HG03342 (cell line): ENCODE measurements around the gene ARHGEF2.

Experiments used
- ATAC-seq: cut with Tn5 transposase; IDR thresholded peaks from one replicate; pipeline ENCODE4 v1.9.1; 2021; ENCODE audit warnings: mild to moderate bottlenecking, moderate library complexity; ENCODE audit not compliant: unreplicated experiment

The ARHGEF2 gene

DNA sequence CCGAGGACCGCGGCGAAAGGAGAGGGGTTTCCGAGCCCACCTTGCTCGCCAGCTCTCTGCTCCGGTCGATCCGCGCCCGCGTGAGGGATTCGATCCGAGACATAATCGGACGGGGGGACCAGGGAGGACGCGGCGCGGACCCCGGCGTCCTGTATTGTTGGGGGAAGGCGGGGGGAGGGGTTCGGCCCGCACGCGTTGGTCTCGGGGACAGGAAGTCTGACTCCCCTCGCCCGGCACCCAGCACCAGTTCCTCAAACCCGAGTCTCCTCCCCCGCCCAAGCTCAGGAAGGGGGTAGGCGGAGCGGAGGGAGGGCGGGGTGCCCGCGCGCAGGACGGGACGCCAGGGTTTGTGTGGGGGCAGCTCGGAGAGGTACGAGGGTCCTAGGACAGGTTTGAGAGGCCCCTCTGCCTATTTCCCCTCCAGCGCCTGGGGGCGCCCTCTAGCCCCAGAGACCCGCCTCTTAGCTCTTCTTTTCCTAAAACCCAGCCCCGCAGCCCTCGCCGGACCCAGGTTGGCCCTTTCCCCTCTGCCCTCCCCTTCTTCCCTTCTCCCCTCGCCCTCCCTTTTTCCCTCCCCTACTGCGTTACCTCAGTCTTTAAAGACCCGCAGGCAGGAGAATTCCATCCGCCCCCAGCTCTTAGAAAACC is at the start of gene ARHGEF2:
Gene ARHGEF2, minus strand, starts transcription at position 223 of the 648 bp plus-strand sequence. Its CDS starts 120 bp downstream, at position 103.
- peak; percentile 45 for ATAC-seq

- ATAC-seq: no peak
These were observed 48.2 kb upstream of the ARHGEF2 start for GRCh38 chr1:156026588-156026987.

- ATAC-seq: no peak
These were observed 47.5 kb upstream of the ARHGEF2 start for GRCh38 chr1:156025876-156026275.

GRCh38 chr1:156024801-156025200 is 46.5 kb upstream of the ARHGEF2 start:
- no peak for ATAC-seq

DNA sequence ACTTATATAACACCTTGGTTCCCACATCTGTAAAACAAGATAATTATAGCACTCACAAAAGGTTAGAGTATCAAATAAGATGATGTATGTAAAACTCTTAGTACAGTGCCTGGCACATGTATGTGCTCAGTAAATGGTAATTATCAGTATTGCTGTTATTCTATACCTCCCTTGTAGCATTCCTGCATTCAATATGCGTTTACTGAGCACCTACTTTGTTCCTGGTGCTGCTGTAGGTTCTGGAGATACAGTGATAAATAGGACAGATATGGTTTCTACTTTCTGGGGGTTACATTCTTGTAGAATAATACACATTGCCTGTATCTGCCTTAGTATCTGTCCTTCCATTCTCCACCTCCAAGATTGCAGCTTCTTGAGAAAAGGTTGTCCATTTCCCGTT is 43.6 kb upstream of the ARHGEF2 start:
- no peak for ATAC-seq

- ATAC-seq: no peak
These were observed 42.7 kb upstream of the ARHGEF2 start for GRCh38 chr1:156021093-156021428.

DNA sequence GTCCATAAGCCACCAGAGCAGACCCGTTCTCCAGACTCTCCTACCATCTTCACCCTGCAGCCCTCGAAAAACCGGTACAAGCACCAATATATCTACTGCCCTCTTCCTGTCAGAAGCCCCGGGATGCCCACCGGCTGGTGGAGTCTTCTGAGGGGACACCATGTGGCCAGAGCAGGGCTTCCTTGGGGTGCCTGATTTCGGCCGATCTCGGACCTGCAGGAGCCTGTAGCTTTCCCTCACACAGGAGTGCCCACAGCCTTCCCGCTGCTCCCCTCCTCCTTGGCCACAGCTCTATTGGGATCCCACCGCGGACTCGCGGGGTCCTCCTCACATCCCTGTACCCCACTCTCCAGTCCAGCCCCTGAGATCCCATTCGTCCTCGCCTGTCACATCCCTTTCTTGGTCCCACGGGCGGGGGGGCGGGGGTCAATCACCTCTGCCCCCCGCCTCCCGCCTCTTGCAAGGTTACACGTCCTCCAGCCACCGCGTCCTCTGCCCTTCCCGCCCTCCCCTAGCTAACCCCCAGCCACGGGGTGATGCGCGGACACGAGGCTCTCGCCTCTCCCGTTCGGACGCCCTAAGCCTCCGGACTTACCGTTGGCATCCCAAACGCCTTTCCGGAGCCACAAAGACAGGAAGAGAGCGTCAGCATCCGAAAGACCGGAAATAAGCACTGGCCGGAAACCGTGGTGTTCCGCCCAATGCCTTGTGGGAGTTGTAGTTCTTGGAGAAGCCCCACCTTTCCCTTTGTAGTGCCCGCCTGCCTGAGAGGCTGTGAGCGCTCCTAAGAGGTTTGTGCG is 42.1 kb upstream of the ARHGEF2 start, which contains the start of gene SSR2:
Gene SSR2, minus strand, starts transcription at position 659 of the 800 bp plus-strand sequence. CDS start 784 bp downstream, outside the sequence.
- peak; percentile 98 for ATAC-seq

DNA sequence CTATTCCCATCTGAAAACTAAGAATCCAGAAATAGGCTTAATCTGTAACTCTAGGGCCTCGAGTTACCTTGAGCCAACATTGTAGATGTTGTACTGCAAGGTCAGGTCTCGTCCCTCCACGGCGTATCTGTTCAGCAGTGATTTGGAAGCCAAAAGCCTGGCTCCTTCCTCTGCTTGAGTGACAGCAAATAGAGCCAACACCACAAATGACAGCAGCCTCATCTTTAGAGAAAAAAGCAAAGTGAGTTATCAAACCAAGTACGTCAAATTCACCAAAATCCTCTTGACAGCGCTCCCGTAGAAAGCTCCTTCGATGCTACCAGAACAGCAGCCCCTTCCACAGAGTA is 41.6 kb upstream of the ARHGEF2 start:
- no peak for ATAC-seq

DNA sequence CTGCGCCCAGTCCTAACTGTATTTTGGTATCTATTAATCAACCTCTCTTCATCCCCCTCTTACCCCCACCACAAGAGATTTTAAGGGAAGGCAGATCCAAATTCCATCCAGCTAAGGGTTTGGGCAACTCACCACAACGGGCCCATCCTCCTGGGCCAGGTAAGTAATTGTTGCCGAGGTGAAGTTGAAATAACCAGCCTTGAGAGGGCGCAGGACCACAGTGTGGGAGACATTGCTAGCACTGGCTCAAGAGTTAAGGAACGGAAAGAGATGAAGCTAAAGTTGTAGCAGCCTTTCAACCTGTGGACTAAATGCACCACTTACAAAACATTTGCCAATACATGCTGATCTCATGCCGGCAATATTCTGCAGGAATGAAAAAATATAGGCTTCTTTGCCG is 36.5 kb upstream of the ARHGEF2 start:
- no peak for ATAC-seq

GRCh38 chr1:156012051-156012817 is 33.9 kb upstream of the ARHGEF2 start:
- ATAC-seq: peak; percentile 79

DNA sequence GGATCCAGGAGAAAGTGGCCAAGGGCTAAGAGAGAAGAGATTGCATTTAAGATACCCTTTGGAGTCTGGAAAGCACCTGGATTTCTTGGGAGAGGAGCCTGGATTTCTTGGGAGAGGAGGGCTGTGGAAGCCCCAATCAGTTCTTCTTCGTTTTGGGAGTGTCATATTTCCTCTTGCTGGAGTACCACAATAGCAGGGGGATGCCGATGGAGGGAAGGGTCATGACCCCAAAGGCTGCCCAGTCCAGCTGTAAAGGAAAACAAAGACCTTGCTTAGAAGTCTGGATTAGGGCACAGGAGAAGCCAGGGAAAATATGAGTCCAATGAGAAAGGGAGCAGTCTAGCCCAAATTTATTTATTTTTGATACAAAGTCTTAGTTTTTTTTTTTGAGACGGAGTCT is 31.1 kb upstream of the ARHGEF2 start:
- ATAC-seq: no peak

- ATAC-seq: no peak
These were observed 28.5 kb upstream of the ARHGEF2 start for GRCh38 chr1:156006666-156007376.

GRCh38 chr1:156004843-156005584 is 26.7 kb upstream of the ARHGEF2 start:
- no peak for ATAC-seq

GRCh38 chr1:156003923-156004188 is 25.5 kb upstream of the ARHGEF2 start:
- ATAC-seq: no peak

DNA sequence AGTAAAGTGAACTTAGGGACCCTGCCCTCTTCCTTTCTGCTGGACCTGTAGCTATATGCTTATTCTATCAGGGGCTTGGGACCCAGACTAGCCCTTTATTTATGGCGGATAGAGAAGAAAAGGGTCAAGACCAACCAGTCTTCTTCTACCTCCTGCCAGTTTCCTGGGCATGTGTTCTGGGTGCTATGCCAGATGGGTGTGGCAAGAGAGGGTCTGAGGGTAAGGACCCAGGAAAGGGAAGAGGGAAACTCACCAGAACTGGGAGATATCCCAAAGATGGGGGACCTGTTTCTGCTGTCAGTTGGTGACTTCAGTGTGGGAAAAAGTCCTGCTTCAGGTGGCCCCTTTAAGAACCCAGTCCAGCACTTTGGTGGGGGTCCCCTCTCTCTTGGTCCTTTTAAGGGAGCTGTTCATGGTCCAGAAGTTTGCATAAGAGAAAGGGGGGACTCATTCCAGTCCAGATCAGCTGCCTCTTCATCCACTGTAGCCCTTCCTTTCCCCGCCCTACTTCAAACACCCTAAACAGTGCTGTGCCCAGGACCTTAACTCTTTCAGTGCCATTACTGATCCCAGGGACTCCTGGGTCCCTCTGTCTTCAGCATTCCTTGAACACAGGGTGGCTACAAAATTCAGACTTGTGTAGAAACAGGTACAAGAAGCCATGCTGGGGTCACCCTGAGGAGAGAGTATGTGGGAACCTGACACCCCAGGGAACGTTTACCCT is 24.0 kb upstream of the ARHGEF2 start:
- ATAC-seq: no peak

- ATAC-seq: no peak
These were observed 23.4 kb upstream of the ARHGEF2 start for GRCh38 chr1:156001662-156002171.

DNA sequence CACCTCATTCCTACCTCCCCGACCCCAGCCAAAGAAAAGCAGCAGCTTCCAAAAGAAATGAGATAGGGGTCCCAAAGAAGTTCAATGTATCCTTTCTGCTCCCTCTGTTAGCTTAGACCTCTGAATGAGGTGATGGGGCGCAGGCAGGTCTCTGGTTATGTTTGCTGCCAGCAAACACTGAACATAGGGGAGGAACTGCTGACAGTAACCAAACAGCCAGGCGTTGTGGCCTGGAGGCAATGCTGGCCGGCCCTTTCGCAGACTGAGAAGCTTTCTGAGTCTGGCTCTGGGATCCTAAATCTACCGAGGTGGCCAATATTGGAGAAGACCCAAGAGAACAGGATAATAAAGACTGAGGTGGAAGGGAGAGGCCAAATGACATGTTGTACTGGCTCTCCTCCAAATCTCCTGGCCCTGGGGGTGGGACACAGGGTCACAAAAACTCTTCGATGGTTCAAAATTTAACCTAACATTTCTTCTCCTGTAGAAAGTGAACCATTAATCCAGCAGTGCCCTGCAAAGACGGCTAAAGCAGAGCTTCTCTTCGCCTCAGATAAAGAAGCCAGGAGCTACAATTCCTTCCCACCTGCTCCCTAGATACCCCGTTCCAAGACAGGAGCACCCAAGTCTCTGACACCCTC is 22.8 kb upstream of the ARHGEF2 start:
- no peak for ATAC-seq

GRCh38 chr1:155999964-156000363 is 21.6 kb upstream of the ARHGEF2 start:
- ATAC-seq: no peak

- no peak for ATAC-seq
These were observed 17.8 kb upstream of the ARHGEF2 start for GRCh38 chr1:155996166-155996565.
